ENCODE results near the gene HS6ST1. TPM values are rescaled to one million over a fixed set of nuclear protein-coding genes. Genes with fewer than 3 reads are reported as not detected.

The HS6ST1 gene
- total and polyA plus RNA-seq, 2 donors (not counting 1 experiment from before 2014, with no cell fraction given), result 16.6 to 59.9 TPM

DNA sequence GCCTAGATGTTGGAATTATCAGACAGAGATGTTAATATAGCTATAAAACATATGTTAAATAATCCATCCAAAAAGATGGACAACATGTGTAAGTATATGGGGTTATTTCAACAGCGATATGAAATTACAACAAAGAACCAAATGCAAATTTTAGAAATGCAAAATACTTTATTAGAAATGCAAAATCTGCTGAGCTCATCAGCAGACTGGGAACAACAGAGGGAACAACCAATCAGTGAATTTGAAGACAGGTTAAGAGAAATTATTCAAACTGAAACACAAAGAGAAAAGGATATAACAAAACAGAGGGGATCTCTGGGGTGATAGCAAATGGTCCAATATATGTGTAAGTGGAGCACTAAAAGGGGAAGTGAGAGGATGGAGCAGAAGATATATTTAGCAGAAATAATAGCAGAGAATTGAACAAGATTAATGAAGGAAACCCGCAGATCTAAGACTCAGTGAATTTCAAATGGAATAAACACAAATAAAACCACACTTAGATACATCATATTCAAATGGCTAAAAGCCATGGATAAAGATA lies 13.5 kb upstream of the HS6ST1 start:
- H3K27ac ChIP-seq (ENCODE audit: insufficient read depth, low read length), result no peak overlapping the region
- H2AFZ ChIP-seq (ENCODE audit: low read length), result no peak overlapping the region
- H3K4me1 ChIP-seq (ENCODE audit: control insufficient read depth, extremely low read depth, insufficient read depth, low read length), result no peaks in the 10 kb centered on the region
- no peak overlapping the region for H3K4me2 ChIP-seq (ENCODE audit: extremely low read depth, insufficient read depth, low read length)
- H3K4me3 ChIP-seq (replicated peaks in 1 of 4; ENCODE audit: control extremely low read depth in 1 of 4, insufficient read depth in 1 of 4, low read depth in 3 of 4, low read length in 4 of 4), result no peak overlapping the region
- H4K20me1 ChIP-seq (ENCODE audit: control insufficient read depth, extremely low read depth, insufficient read depth, low read length), result no peaks in the 10 kb centered on the region
- no peaks in the 10 kb centered on the region for H3K36me3 ChIP-seq (ENCODE audit: control insufficient read depth, insufficient read depth, low read length)
- TF ChIP-seq CTCF (conservative IDR thresholded peaks at IDR 0.05 in 1 of 2, IDR thresholded peaks at IDR 0.05 in 1 of 2; ENCODE audit: low read depth in 1 of 2, low read length in 2 of 2), result no peak
- no peak for TF ChIP-seq EZH2 (IDR thresholded peaks at IDR 0.05; ENCODE audit: low read length, missing control alignments)
- peaks cover 2% of the 10 kb centered on the region for H3K9me3 ChIP-seq (ENCODE audit: control insufficient read depth, insufficient read depth, low read depth, low read length)
- no peaks in the 10 kb centered on the region for H3K79me2 ChIP-seq (ENCODE audit: control insufficient read depth, insufficient read depth, low read length)
- DNase-seq (ENCODE audit: low read depth in 2 of 2), result no peak
- H3K27me3 ChIP-seq (ENCODE audit: control insufficient read depth, insufficient read depth, low read length), result no peaks in the 10 kb centered on the region
- H3K9ac ChIP-seq (ENCODE audit: insufficient read depth, low read length), result no peak overlapping the region

GRCh38 chr2:128330583-128330982 lies 11.9 kb upstream of the HS6ST1 start:
- Histone ChIP-seq H3K9me3 (ENCODE audit: control insufficient read depth, insufficient read depth, low read depth, low read length) (peaks cover 2% of the 10 kb centered on the region), H3K4me3 (replicated peaks in 1 of 4; ENCODE audit: control extremely low read depth in 1 of 4, insufficient read depth in 1 of 4, low read depth in 3 of 4, low read length in 4 of 4) (no peak overlapping the region), H3K36me3 (ENCODE audit: control insufficient read depth, insufficient read depth, low read length) (no peaks in the 10 kb centered on the region), H3K9ac (ENCODE audit: insufficient read depth, low read length) (no peak overlapping the region), H3K27ac (ENCODE audit: insufficient read depth, low read length) (no peak overlapping the region), H3K79me2 (ENCODE audit: control insufficient read depth, insufficient read depth, low read length) (no peaks in the 10 kb centered on the region), H3K4me2 (ENCODE audit: extremely low read depth, insufficient read depth, low read length) (no peak overlapping the region), H2AFZ (ENCODE audit: low read length) (no peak overlapping the region), H4K20me1 (ENCODE audit: control insufficient read depth, extremely low read depth, insufficient read depth, low read length) (no peaks in the 10 kb centered on the region), H3K27me3 (ENCODE audit: control insufficient read depth, insufficient read depth, low read length) (no peaks in the 10 kb centered on the region), H3K4me1 (ENCODE audit: control insufficient read depth, extremely low read depth, insufficient read depth, low read length) (no peaks in the 10 kb centered on the region)
- TF ChIP-seq EZH2 (IDR thresholded peaks at IDR 0.05; ENCODE audit: low read length, missing control alignments) (no peak), CTCF (conservative IDR thresholded peaks at IDR 0.05 in 1 of 2, IDR thresholded peaks at IDR 0.05 in 1 of 2; ENCODE audit: low read depth in 1 of 2, low read length in 2 of 2) (no peak)
- no peak for DNase-seq (ENCODE audit: low read depth in 2 of 2)

DNA sequence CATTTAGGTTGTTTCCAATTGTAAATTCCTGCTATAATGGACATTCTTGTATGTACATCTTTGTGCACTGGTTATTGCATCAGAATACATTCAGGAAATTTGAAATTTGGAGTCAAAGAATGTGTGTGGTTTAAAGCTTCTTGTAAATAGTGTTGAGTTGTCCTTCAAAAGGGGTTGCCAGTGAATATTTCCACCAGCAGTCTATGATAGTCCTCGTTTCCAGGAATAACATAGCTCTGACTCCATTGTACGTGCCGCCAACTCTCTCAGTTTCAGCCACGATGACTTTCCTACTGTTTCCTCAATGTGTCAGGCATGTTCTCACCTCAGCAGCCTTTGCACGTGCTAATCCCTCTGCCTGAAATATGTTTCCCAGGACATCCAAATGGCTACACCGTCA lies 10.9 kb upstream of the HS6ST1 start:
- H3K27ac ChIP-seq (ENCODE audit: insufficient read depth, low read length), result no peak overlapping the region
- H3K79me2 ChIP-seq (ENCODE audit: control insufficient read depth, insufficient read depth, low read length), result no peaks in the 10 kb centered on the region
- DNase-seq (ENCODE audit: low read depth in 2 of 2), result peak in 1 of 2 donors; percentile 54
- peaks cover 2% of the 10 kb centered on the region for H3K9me3 ChIP-seq (ENCODE audit: control insufficient read depth, insufficient read depth, low read depth, low read length)
- H3K9ac ChIP-seq (ENCODE audit: insufficient read depth, low read length), result no peak overlapping the region
- H2AFZ ChIP-seq (ENCODE audit: low read length), result no peak overlapping the region
- H4K20me1 ChIP-seq (ENCODE audit: control insufficient read depth, extremely low read depth, insufficient read depth, low read length), result no peaks in the 10 kb centered on the region
- H3K4me2 ChIP-seq (ENCODE audit: extremely low read depth, insufficient read depth, low read length), result no peak overlapping the region
- no peak overlapping the region for H3K4me3 ChIP-seq (replicated peaks in 1 of 4; ENCODE audit: control extremely low read depth in 1 of 4, insufficient read depth in 1 of 4, low read depth in 3 of 4, low read length in 4 of 4)
- TF ChIP-seq EZH2 (IDR thresholded peaks at IDR 0.05; ENCODE audit: low read length, missing control alignments), result no peak
- TF ChIP-seq CTCF (conservative IDR thresholded peaks at IDR 0.05 in 1 of 2, IDR thresholded peaks at IDR 0.05 in 1 of 2; ENCODE audit: low read depth in 1 of 2, low read length in 2 of 2), result no peak
- no peaks in the 10 kb centered on the region for H3K27me3 ChIP-seq (ENCODE audit: control insufficient read depth, insufficient read depth, low read length)
- no peaks in the 10 kb centered on the region for H3K4me1 ChIP-seq (ENCODE audit: control insufficient read depth, extremely low read depth, insufficient read depth, low read length)
- H3K36me3 ChIP-seq (ENCODE audit: control insufficient read depth, insufficient read depth, low read length), result no peaks in the 10 kb centered on the region
